GM19193 (cell line): ENCODE measurements around the gene CYB561.

Experiments used
- POLR2A ChIP-seq: IDR thresholded peaks from 4 replicates; pipeline ENCODE4 v1.6.1; 2011; ENCODE audit not compliant: insufficient read depth, insufficient read length; ENCODE audit errors: extremely low read depth

Gene CYB561

DNA sequence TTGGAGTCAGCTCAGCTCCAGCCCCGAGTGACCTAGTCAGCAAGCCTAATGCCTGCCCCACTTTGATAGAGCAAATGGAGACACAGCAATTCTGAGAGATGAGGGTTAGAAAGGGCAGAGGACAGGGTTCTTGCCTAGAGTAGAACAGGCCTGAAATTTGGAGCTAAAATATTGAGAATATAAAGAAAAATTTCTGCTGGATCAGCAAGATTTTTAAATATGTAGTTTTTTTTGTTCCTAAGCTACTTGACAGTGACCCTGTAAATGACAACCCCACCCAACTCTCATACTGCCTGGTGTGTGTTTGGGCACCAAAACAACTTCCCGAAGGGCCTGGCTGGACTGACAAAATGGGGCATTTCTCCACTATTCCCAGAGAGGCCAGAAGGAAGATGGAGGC lies 26.7 kb downstream of the CYB561 start:
- no peak for TF ChIP-seq POLR2A

DNA sequence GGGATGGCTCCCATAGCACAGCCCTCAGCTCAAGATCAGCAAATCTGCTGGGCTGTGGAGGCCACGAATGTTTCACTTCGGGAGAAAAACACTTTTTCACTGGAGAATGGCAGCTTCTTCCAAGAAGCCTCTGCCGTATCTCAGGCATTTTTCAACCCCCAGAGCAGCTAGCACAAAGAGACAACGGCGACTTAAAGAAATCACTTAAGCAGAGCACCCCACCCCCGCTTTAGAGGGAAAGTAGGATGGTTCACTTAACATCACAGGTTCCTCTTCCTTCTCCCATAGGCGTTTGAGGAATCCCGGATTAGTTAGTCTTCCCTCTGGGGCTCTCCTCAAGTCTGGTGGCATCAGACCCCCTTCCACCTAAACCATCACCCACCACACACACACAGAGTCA lies 27.6 kb downstream of the CYB561 start:
- no peak for TF ChIP-seq POLR2A

GRCh38 chr17:63414222-63414621 lies 31.9 kb downstream of the CYB561 start:
- TF ChIP-seq POLR2A = no peak

GRCh38 chr17:63413128-63413527 lies 33.0 kb downstream of the CYB561 start:
- TF ChIP-seq POLR2A = no peak

- TF ChIP-seq POLR2A = no peak
Observed at GRCh38 chr17:63412234-63412633, 33.9 kb downstream of the CYB561 start.

DNA sequence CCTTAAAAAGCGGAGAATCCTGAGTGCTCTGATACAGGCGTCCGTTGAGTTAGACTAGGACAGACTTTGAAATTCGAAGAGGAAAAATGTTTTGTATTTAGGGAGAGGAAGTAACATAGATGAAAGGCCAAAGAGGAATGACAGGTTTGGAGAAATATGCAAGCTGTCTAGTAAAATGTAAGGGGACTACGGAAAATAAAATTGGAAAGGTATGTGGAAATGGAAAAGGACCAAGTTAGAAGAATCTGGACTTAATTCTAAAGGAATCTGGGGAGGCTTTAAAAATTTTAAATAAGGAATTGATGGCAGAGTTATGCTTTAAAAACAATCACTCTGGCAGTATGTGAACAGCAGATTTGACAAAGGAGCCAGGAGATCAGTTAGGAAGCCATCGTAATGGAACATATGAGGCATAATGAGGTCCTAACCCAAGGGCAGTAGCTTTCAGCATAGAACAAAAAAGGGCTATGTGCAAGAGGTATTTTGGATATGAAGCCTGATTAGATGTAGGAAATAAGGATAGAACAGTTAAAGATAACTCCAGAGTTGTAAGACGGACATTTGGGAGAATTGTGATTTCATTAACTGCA lies 38.3 kb downstream of the CYB561 start:
- no peak for TF ChIP-seq POLR2A

- TF ChIP-seq POLR2A = no peak
Observed at GRCh38 chr17:63406689-63407330, 39.3 kb downstream of the CYB561 start.

GRCh38 chr17:63405741-63406261 lies 40.3 kb downstream of the CYB561 start:
- TF ChIP-seq POLR2A = no peak

GRCh38 chr17:63405020-63405419 lies 41.1 kb downstream of the CYB561 start:
- no peak for TF ChIP-seq POLR2A

DNA sequence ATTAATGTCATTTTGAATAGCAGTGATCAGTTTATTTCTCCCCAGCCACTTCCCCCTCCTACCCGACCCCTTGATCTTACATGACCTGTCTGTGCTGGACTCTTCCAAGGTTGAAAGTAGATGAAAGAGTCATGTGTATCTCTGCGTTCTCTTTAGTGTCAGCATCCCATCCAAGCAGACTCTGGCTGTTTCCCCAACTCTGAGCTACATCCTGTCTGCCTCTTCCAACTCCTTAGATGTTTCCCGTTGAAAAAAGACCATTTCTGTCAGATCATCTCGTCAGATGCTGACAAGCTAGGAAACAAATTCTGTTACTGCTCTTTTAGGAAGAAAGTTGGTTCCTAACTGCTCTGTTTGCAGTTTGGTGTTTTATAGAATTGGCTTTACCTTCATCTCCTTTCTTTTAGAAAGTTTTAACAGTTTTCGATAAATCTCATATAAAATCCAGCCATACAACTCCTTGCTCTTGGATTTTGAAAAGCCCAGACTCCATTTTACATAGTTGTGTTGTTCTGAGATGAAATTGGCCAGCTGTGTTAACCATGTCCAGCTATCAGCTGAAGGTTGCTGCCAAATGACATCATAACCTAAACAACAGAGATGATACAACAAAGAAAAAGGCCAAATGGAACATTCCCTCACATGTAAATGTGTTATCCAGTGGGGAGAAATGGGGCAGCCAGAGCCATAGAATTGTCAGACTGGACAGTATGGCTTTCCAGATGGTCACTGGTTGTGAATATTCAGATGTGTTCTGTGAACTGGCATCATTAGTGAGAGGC lies 43.5 kb downstream of the CYB561 start:
- no peak for TF ChIP-seq POLR2A

GRCh38 chr17:63399856-63400255 lies 46.2 kb downstream of the CYB561 start:
- no peak for TF ChIP-seq POLR2A

GRCh38 chr17:63399316-63399715 lies 46.8 kb downstream of the CYB561 start:
- no peak for TF ChIP-seq POLR2A

DNA sequence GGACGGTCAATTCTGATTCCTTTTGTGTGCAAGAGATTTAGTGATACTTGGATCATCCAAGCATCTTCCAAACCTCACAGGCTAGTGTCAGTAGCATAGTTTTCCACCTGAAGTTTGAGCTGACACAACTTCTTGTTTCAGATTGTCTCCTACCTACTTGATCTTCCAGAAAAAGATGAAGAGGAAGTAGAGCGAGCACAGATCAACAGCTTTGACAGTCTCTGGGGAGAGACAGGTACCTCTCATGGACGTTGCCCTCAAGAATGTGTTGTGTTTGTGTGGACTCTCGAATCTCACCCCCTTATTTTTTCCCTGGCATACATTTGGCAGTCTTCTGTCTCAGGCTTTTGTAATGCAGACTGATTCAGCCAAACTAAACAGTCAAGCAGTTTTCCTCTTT lies 47.4 kb downstream of the CYB561 start:
- TF ChIP-seq POLR2A = no peak

DNA sequence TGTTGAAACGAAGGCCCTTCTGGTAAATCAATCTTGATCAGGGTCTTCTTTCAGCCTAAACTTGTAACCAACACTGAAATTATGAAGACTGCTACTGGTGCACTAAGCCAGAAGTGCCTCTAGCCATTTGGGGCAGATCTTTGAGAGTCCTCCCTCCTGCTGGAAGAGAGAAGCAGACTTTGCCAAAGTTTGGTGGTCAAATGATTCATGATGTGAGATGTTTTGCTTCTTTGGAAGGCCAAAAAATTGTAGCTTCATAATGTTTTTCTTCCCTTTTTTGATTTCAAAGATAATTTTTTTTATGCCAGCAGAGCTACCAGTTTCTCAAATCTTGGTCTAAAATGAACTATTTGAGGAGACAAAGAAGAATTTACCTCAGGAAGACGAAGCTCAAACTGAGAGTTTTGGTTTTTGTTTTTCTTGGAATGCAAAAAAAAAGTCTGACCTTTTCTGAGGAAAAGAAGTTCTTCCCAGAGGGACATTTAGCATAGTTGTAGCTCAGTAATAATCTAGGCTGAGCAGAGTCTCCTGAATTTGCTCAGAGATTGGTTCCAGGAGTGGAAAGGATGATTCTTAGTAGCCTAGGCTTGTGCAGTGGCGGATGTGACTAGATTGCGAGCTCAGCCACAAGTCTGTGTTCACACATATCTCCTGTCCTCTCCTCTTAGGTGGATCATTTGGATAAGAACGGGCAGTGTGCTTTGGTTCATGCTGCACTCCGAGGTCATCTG lies 50.9 kb downstream of the CYB561 start:
- no peak for TF ChIP-seq POLR2A

DNA sequence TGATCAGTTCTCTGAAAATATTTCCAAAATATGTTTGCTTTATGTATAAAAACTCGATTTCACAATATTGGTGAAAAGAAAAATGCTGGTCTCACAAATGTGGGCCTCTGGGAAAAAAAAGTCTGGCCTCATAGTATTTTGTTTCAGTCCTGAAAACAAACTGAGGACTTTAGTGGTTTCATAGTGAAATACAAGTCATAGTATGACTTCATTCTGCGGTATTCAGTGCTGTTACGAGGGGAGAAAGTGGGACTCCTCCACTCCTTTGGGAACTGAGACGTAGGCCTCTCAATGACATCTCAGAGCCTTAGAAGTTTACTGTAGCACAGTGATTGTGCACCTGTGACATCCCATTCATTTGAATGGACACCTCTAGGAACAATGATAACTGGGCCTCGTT lies 56.0 kb downstream of the CYB561 start:
- TF ChIP-seq POLR2A = no peak
